ENCODE measurements around the gene SLC8A2. TPM values are rescaled to one million over a fixed set of nuclear protein-coding genes. Genes with fewer than 3 reads are reported as not detected.

Gene SLC8A2
- polyA plus RNA-seq, 4 donors = 0.12 to 0.92 TPM; not detected in 2

DNA sequence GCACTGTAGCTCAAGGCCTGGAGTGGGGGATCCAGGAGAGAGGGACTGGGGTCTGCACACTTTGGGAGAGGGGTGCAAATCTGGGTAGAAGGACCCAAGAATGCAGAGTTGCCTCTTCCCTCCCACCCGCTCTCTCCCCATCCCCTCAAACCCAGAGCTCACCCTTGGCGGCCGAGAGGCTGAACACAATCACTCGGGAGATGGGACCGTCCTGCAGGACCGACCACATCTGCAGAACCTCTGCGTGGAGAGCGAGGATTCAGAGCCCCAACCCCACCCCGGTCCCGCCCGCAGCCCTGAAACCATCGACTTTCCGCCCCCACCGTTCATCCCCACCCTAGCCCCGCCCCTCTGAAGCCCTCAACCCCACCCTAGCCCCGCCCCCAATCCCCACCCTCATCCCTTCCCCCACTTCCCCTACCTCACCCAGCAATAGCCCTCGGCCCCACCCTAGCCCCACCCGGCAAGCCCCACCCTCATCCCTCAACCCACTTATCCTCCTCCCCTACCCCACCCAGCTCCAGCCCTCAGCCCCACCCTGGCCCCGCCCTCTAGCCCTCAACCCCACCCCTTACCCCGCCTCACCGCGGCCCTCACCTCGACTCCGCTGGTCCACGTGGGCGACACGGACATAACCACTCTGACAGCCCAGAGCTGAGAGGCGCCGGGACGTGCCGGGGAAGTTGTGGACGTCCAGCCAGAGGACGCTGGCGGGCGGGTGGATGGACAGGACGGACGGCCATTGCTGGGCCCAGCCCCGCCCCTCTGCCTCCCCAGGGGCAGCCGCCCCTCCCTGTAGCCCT, 8.2 kb upstream of the SLC8A2 start:
- Histone ChIP-seq H3K4me1 (ENCODE audit: control insufficient read depth in 3 of 3, insufficient read depth in 2 of 3, low read depth in 1 of 3, low read length in 2 of 3) (peaks cover 0 to 10% (median 4%) of the 10 kb centered on the region in 3 donors), H3K27me3 (ENCODE audit: control insufficient read depth in 3 of 3, insufficient read depth in 3 of 3, low read length in 3 of 3) (peaks cover 0 to 9% (median 0%) of the 10 kb centered on the region in 3 donors), H3K9me3 (ENCODE audit: control insufficient read depth in 2 of 2, insufficient read depth in 1 of 2, low read depth in 1 of 2, low read length in 1 of 2) (no peaks in the 10 kb centered on the region), H3K4me3 (ENCODE audit: low read depth in 1 of 3, low read length in 3 of 3) (no peak overlapping the region), H3K27ac (ENCODE audit: low read depth in 1 of 3, low read length in 2 of 3) (no peak overlapping the region), H3K36me3 (ENCODE audit: control insufficient read depth in 3 of 3, insufficient read depth in 2 of 3, low read depth in 1 of 3, low read length in 3 of 3) (peaks cover 0 to 3% (median 0%) of the 10 kb centered on the region in 3 donors)
- DNase-seq = peak in 1 of 2 donors; percentile 16
- FAIRE-seq = no peak
- 28 to 39% (median 30%) methylated on average over 35 to 39 of the region's 39 CpGs for WGBS, 3 donors

GRCh38 chr19:47476438-47476972, 4.8 kb upstream of the SLC8A2 start:
- peaks cover 0 to 18% (median 0%) of the 10 kb centered on the region in 3 donors for H3K27me3 ChIP-seq (ENCODE audit: control insufficient read depth in 3 of 3, insufficient read depth in 3 of 3, low read length in 3 of 3)
- H3K27ac ChIP-seq (ENCODE audit: low read depth in 1 of 3, low read length in 2 of 3) = no peak overlapping the region
- H3K36me3 ChIP-seq (ENCODE audit: control insufficient read depth in 3 of 3, insufficient read depth in 2 of 3, low read depth in 1 of 3, low read length in 3 of 3) = peaks cover 0 to 3% (median 0%) of the 10 kb centered on the region in 3 donors
- H3K4me3 ChIP-seq (ENCODE audit: low read depth in 1 of 3, low read length in 3 of 3) = no peak overlapping the region
- H3K9me3 ChIP-seq (ENCODE audit: control insufficient read depth in 2 of 2, insufficient read depth in 1 of 2, low read depth in 1 of 2, low read length in 1 of 2) = no peaks in the 10 kb centered on the region
- peaks cover 0 to 2% (median 0%) of the 10 kb centered on the region in 3 donors for H3K4me1 ChIP-seq (ENCODE audit: control insufficient read depth in 3 of 3, insufficient read depth in 2 of 3, low read depth in 1 of 3, low read length in 2 of 3)
- no peak for DNase-seq
- no peak for FAIRE-seq
- WGBS, 3 donors = 84 to 86% (median 86%) methylated on average over 17 of the region's 17 CpGs

DNA sequence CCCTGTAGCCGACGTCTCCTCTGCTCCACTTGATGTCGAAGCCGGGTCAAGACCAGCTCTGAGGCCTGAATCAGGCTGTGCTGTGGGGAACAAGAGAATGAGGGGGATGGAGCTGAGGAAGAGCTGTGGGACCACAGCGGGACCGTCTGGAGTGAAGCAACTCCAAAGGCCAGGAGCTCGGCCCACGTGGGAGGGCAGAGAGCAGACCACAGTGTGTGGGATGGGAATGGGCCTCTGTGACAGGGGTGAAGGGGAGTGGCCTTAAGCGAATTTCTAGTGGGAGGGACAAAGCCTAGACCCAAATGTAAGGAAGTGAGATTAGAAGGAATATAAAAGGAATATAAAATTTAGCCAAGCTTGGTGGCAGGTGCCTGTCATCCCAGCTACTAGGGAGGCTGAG, 3.8 kb upstream of the SLC8A2 start:
- Histone ChIP-seq H3K27me3 (ENCODE audit: control insufficient read depth in 3 of 3, insufficient read depth in 3 of 3, low read length in 3 of 3) (peaks cover 3 to 23% (median 4%) of the 10 kb centered on the region in 3 donors), H3K4me3 (ENCODE audit: low read depth in 1 of 3, low read length in 3 of 3) (no peak overlapping the region), H3K4me1 (ENCODE audit: control insufficient read depth in 3 of 3, insufficient read depth in 2 of 3, low read depth in 1 of 3, low read length in 2 of 3) (peaks cover 0 to 2% (median 0%) of the 10 kb centered on the region in 3 donors), H3K36me3 (ENCODE audit: control insufficient read depth in 3 of 3, insufficient read depth in 2 of 3, low read depth in 1 of 3, low read length in 3 of 3) (peaks cover 0 to 3% (median 0%) of the 10 kb centered on the region in 3 donors), H3K27ac (ENCODE audit: low read depth in 1 of 3, low read length in 2 of 3) (no peak overlapping the region), H3K9me3 (ENCODE audit: control insufficient read depth in 2 of 2, insufficient read depth in 1 of 2, low read depth in 1 of 2, low read length in 1 of 2) (no peaks in the 10 kb centered on the region)
- no peak for FAIRE-seq
- WGBS, 3 donors = 84 to 91% (median 86%) methylated on average over 9 of the region's 9 CpGs
- no peak for DNase-seq

GRCh38 chr19:47473336-47473735, 1.6 kb upstream of the SLC8A2 start:
- 70 to 91% (median 79%) methylated on average over 9 to 10 of the region's 10 CpGs for WGBS, 3 donors
- FAIRE-seq = no peak
- no peak overlapping the region for H3K4me3 ChIP-seq (ENCODE audit: low read depth in 1 of 3, low read length in 3 of 3)
- H3K27me3 ChIP-seq (ENCODE audit: control insufficient read depth in 3 of 3, insufficient read depth in 3 of 3, low read length in 3 of 3) = peaks cover 4 to 41% (median 19%) of the 10 kb centered on the region in 3 donors
- H3K4me1 ChIP-seq (ENCODE audit: control insufficient read depth in 3 of 3, insufficient read depth in 2 of 3, low read depth in 1 of 3, low read length in 2 of 3) = peaks cover 0 to 2% (median 0%) of the 10 kb centered on the region in 3 donors
- no peak for DNase-seq
- H3K9me3 ChIP-seq (ENCODE audit: control insufficient read depth in 2 of 2, insufficient read depth in 1 of 2, low read depth in 1 of 2, low read length in 1 of 2) = no peaks in the 10 kb centered on the region
- H3K27ac ChIP-seq (ENCODE audit: low read depth in 1 of 3, low read length in 2 of 3) = no peak overlapping the region
- H3K36me3 ChIP-seq (ENCODE audit: control insufficient read depth in 3 of 3, insufficient read depth in 2 of 3, low read depth in 1 of 3, low read length in 3 of 3) = peaks cover 0 to 3% (median 0%) of the 10 kb centered on the region in 3 donors

DNA sequence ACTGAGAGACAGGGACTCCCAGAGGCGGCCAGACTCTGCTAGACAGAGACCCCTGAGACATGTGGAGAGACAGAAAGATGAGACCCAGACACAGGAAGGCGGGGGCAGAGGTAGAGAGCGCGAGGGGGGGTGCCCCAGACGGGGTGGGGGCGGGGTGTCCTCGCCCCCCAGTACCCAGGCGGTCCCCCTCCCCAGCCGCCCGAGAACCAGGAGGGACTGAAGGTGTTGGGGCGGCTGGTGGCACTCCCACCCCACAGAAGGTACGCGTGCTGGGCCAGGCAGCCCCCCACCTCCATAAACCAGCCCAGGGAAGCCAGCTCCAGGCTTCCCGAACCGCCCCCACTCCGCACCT, 336 bp downstream of the SLC8A2 start:
- Histone ChIP-seq H3K27me3 (ENCODE audit: control insufficient read depth in 3 of 3, insufficient read depth in 3 of 3, low read length in 3 of 3) (peaks cover 4 to 57% (median 28%) of the 10 kb centered on the region in 3 donors), H3K9me3 (ENCODE audit: control insufficient read depth in 2 of 2, insufficient read depth in 1 of 2, low read depth in 1 of 2, low read length in 1 of 2) (no peaks in the 10 kb centered on the region), H3K4me1 (ENCODE audit: control insufficient read depth in 3 of 3, insufficient read depth in 2 of 3, low read depth in 1 of 3, low read length in 2 of 3) (peaks cover 0 to 2% (median 0%) of the 10 kb centered on the region in 3 donors), H3K27ac (ENCODE audit: low read depth in 1 of 3, low read length in 2 of 3) (no peak overlapping the region), H3K4me3 (ENCODE audit: low read depth in 1 of 3, low read length in 3 of 3) (no peak overlapping the region), H3K36me3 (ENCODE audit: control insufficient read depth in 3 of 3, insufficient read depth in 2 of 3, low read depth in 1 of 3, low read length in 3 of 3) (peaks cover 0 to 3% (median 0%) of the 10 kb centered on the region in 3 donors)
- 4 to 6% (median 5%) methylated on average over 8 to 16 of the region's 16 CpGs for WGBS, 3 donors
- FAIRE-seq (no peak), DNase-seq (no peak)

GRCh38 chr19:47470447-47471195, 1.1 kb downstream of the SLC8A2 start:
- Histone ChIP-seq H3K36me3 (ENCODE audit: control insufficient read depth in 3 of 3, insufficient read depth in 2 of 3, low read depth in 1 of 3, low read length in 3 of 3) (peaks cover 0 to 3% (median 0%) of the 10 kb centered on the region in 3 donors), H3K27me3 (ENCODE audit: control insufficient read depth in 3 of 3, insufficient read depth in 3 of 3, low read length in 3 of 3) (peaks cover 4 to 63% (median 28%) of the 10 kb centered on the region in 3 donors), H3K9me3 (ENCODE audit: control insufficient read depth in 2 of 2, insufficient read depth in 1 of 2, low read depth in 1 of 2, low read length in 1 of 2) (no peaks in the 10 kb centered on the region), H3K27ac (ENCODE audit: low read depth in 1 of 3, low read length in 2 of 3) (no peak overlapping the region), H3K4me3 (ENCODE audit: low read depth in 1 of 3, low read length in 3 of 3) (no peak overlapping the region), H3K4me1 (ENCODE audit: control insufficient read depth in 3 of 3, insufficient read depth in 2 of 3, low read depth in 1 of 3, low read length in 2 of 3) (peaks cover 0 to 2% (median 0%) of the 10 kb centered on the region in 3 donors)
- 30 to 33% (median 32%) methylated on average over 13 of the region's 13 CpGs for WGBS, 3 donors
- no peak for FAIRE-seq
- no peak for DNase-seq

GRCh38 chr19:47469719-47470118, 2.0 kb downstream of the SLC8A2 start:
- FAIRE-seq (no peak), DNase-seq (no peak)
- Histone ChIP-seq H3K4me3 (ENCODE audit: low read depth in 1 of 3, low read length in 3 of 3) (no peak overlapping the region), H3K27me3 (ENCODE audit: control insufficient read depth in 3 of 3, insufficient read depth in 3 of 3, low read length in 3 of 3) (peaks cover 4 to 69% (median 28%) of the 10 kb centered on the region in 3 donors), H3K27ac (ENCODE audit: low read depth in 1 of 3, low read length in 2 of 3) (no peak overlapping the region), H3K36me3 (ENCODE audit: control insufficient read depth in 3 of 3, insufficient read depth in 2 of 3, low read depth in 1 of 3, low read length in 3 of 3) (no peaks in the 10 kb centered on the region), H3K4me1 (ENCODE audit: control insufficient read depth in 3 of 3, insufficient read depth in 2 of 3, low read depth in 1 of 3, low read length in 2 of 3) (peaks cover 0 to 2% (median 0%) of the 10 kb centered on the region in 3 donors), H3K9me3 (ENCODE audit: control insufficient read depth in 2 of 2, insufficient read depth in 1 of 2, low read depth in 1 of 2, low read length in 1 of 2) (no peaks in the 10 kb centered on the region)
- WGBS, 3 donors = 15 to 23% (median 17%) methylated on average over 9 to 12 of the region's 12 CpGs

- WGBS, 3 donors = 11 to 26% (median 23%) methylated on average over 5 to 6 of the region's 6 CpGs
- Histone ChIP-seq H3K9me3 (ENCODE audit: control insufficient read depth in 2 of 2, insufficient read depth in 1 of 2, low read depth in 1 of 2, low read length in 1 of 2) (no peaks in the 10 kb centered on the region), H3K27ac (ENCODE audit: low read depth in 1 of 3, low read length in 2 of 3) (no peak overlapping the region), H3K4me3 (ENCODE audit: low read depth in 1 of 3, low read length in 3 of 3) (no peak overlapping the region), H3K36me3 (ENCODE audit: control insufficient read depth in 3 of 3, insufficient read depth in 2 of 3, low read depth in 1 of 3, low read length in 3 of 3) (no peaks in the 10 kb centered on the region), H3K4me1 (ENCODE audit: control insufficient read depth in 3 of 3, insufficient read depth in 2 of 3, low read depth in 1 of 3, low read length in 2 of 3) (peaks cover 0 to 2% (median 0%) of the 10 kb centered on the region in 3 donors), H3K27me3 (ENCODE audit: control insufficient read depth in 3 of 3, insufficient read depth in 3 of 3, low read length in 3 of 3) (peaks cover 4 to 69% (median 28%) of the 10 kb centered on the region in 3 donors)
- DNase-seq = no peak
- no peak for FAIRE-seq
These were observed 2.4 kb downstream of the SLC8A2 start for GRCh38 chr19:47469363-47469700.

Measured in small intestine (tissue), 7 donors.